Endodermal cell (in vitro differentiated cells): ENCODE data around the gene PTPRT. TPM values are rescaled to one million over a fixed set of nuclear protein-coding genes. Genes with fewer than 3 reads are reported as not detected.

ENCODE experiments used
- DNase-seq: peaks from one replicate; pipeline ENCODE4 v3.0.0-alpha.2; 2017
- H3K27ac ChIP-seq: 2 replicates; pipeline ENCODE4 v1.5.1; 2013; ENCODE audit warnings: mild to moderate bottlenecking, low read depth, low read length, moderate library complexity
- H3K27me3 ChIP-seq: 2 replicates; pipeline ENCODE4 v1.6.1; 2013; ENCODE audit warnings: mild to moderate bottlenecking, low read length, moderate library complexity; ENCODE audit not compliant: insufficient read depth, control insufficient read depth, poor library complexity, severe bottlenecking
- H3K36me3 ChIP-seq: 2 replicates; pipeline ENCODE4 v1.7.0; 2013; ENCODE audit warnings: mild to moderate bottlenecking, low read length, moderate library complexity; ENCODE audit not compliant: control insufficient read depth, insufficient read depth
- H3K4me1 ChIP-seq: one replicate; pipeline ENCODE4 v1.7.0; 2013; ENCODE audit warnings: low read length; ENCODE audit not compliant: control insufficient read depth, insufficient read depth
- H3K4me3 ChIP-seq: 2 replicates; pipeline ENCODE4 v1.5.1; 2013; ENCODE audit warnings: mild to moderate bottlenecking, low read length, moderate library complexity
- H3K9ac ChIP-seq: 2 replicates; pipeline ENCODE4 v1.6.1; 2013; ENCODE audit warnings: mild to moderate bottlenecking, low read length, moderate library complexity; ENCODE audit not compliant: poor library complexity, severe bottlenecking; ENCODE audit errors: extremely low read depth
- H3K9me3 ChIP-seq: 2 replicates; pipeline ENCODE4 v1.6.1; 2013; ENCODE audit warnings: mild to moderate bottlenecking, low read length, moderate library complexity; ENCODE audit not compliant: control insufficient read depth
- H3K27ac Mint-ChIP-seq: 2 replicates; pipeline ENCODE4 v1.8.0; 2020; ENCODE audit warnings: mixed read lengths
- H3K27me3 Mint-ChIP-seq: 2 replicates; pipeline ENCODE4 v1.8.0; 2021; ENCODE audit warnings: mild to moderate bottlenecking, mixed read lengths; ENCODE audit not compliant: insufficient read depth
- H3K36me3 Mint-ChIP-seq: 2 replicates; pipeline ENCODE4 v1.8.0; 2020; ENCODE audit warnings: low read depth, mixed read lengths
- H3K4me1 Mint-ChIP-seq: 2 replicates; pipeline ENCODE4 v1.8.0; 2020; ENCODE audit warnings: mixed read lengths
- H3K4me3 Mint-ChIP-seq: 2 replicates; pipeline ENCODE4 v1.8.0; 2020; ENCODE audit warnings: mild to moderate bottlenecking, moderate library complexity, mixed read lengths
- H3K9me3 Mint-ChIP-seq: 2 replicates; pipeline ENCODE4 v1.8.0; 2020; ENCODE audit warnings: mild to moderate bottlenecking, mixed read lengths
- WGBS, 2 experiments: methylation state at CpG; one replicate each; pipeline versions ENCODE4 v1.1.5 to v1.1.7; 2013; ENCODE audit warnings: missing lambda C conversion rate in 2 of 2, mixed read lengths in 1 of 2; ENCODE audit not compliant: insufficient coverage in 1 of 2, insufficient read length in 1 of 2; 5-methylcytosine and 5-hydroxymethylcytosine counted together
- total RNA-seq, 2 donors: library from RNA; stranded (reverse); fragmentation: NEBNext Ultra II Directional in 1 of 2; extraction: Animal tissue kit (Norgen Biotek cat#: 25700) in 1 of 2; gene quantifications; 2 replicates in 1 of 2; 3 replicates in 1 of 2; pipeline ENCODE4 v1.2.1, GENCODE V29; 2021
- TF ChIP-seq, protein P1 (sequence below): fragments of 200-600 bp; sonication (generic); conservative IDR thresholded peaks from 2 replicates; pipeline ENCODE4 v1.5.0; 2021; ENCODE audit warnings: antibody characterized with exemption, mild to moderate bottlenecking

The PTPRT gene
- total RNA-seq, 2 donors from 2014 or later, result 2.3 to 2.7 TPM

DNA sequence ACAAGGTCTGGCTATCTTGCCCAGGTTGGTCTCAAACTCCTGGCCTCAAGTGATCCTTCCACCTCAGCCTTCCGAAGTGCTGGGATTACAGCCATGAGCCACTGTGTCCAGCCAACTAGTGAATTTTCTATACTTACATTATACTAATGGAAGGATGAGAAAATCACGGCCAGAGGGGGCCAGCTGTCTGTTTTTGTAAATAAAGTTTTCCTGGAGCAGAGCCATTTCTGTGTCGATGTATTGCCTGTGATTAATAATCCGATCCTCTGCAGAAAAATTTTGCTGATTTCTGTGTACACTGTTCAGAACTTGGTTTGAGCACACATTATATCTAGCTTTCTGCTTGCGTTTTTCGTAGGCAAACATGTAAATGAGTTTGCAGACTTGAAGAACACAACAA is 28.8 kb downstream of the PTPRT start:
- 86 to 94% methylated on average over 5 to 6 of the region's 6 CpGs for WGBS, 2 experiments
- Histone ChIP-seq H3K9ac (no peak overlapping the region), H3K9me3 (no peaks in the 10 kb centered on the region), H3K36me3 (no peaks in the 10 kb centered on the region), H3K4me1 (no peaks in the 10 kb centered on the region), H3K4me3 (no peak overlapping the region), H3K27ac (no peak overlapping the region), H3K27me3 (no peaks in the 10 kb centered on the region)
- H3K9me3 Mint-ChIP-seq, result no peaks in the 10 kb centered on the region
- H3K36me3 Mint-ChIP-seq, result no peaks in the 10 kb centered on the region
- H3K27ac Mint-ChIP-seq, result no peak overlapping the region
- H3K4me3 Mint-ChIP-seq, result no peak overlapping the region
- no peak for DNase-seq
- peaks cover 11% of the 10 kb centered on the region for H3K27me3 Mint-ChIP-seq
- H3K4me1 Mint-ChIP-seq, result no peaks in the 10 kb centered on the region
- TF ChIP-seq, protein P1, sequence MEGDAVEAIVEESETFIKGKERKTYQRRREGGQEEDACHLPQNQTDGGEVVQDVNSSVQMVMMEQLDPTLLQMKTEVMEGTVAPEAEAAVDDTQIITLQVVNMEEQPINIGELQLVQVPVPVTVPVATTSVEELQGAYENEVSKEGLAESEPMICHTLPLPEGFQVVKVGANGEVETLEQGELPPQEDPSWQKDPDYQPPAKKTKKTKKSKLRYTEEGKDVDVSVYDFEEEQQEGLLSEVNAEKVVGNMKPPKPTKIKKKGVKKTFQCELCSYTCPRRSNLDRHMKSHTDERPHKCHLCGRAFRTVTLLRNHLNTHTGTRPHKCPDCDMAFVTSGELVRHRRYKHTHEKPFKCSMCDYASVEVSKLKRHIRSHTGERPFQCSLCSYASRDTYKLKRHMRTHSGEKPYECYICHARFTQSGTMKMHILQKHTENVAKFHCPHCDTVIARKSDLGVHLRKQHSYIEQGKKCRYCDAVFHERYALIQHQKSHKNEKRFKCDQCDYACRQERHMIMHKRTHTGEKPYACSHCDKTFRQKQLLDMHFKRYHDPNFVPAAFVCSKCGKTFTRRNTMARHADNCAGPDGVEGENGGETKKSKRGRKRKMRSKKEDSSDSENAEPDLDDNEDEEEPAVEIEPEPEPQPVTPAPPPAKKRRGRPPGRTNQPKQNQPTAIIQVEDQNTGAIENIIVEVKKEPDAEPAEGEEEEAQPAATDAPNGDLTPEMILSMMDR, result no peak

DNA sequence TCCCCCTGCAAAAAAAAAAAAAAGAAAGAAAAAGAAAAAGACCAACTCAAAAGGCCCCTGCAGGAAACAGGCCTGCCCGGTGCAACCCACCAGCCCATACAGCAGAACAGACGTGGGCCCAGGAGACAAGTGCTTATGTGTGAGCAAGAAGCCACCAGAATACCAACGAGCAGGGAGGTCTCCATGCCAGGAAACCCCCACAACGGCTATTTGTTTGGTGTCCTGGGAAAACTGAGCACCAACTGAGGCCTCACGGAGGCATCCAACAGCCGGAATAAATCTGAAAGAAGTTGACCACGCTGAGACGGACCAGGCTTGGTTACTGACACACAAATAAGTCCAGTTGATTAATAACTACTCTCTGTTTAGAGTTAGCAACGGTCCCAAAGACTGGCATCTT is 29.7 kb downstream of the PTPRT start:
- Histone ChIP-seq H3K27me3 (no peaks in the 10 kb centered on the region), H3K27ac (no peak overlapping the region), H3K9me3 (no peaks in the 10 kb centered on the region), H3K4me3 (no peak overlapping the region), H3K4me1 (no peaks in the 10 kb centered on the region), H3K9ac (no peak overlapping the region), H3K36me3 (no peaks in the 10 kb centered on the region)
- no peaks in the 10 kb centered on the region for H3K36me3 Mint-ChIP-seq
- H3K4me3 Mint-ChIP-seq, result no peak overlapping the region
- TF ChIP-seq, protein P1, result no peak
- WGBS, 2 experiments, result 86 to 87% methylated on average over 8 to 9 of the region's 9 CpGs
- H3K4me1 Mint-ChIP-seq, result no peaks in the 10 kb centered on the region
- peaks cover 11% of the 10 kb centered on the region for H3K27me3 Mint-ChIP-seq
- H3K27ac Mint-ChIP-seq, result no peak overlapping the region
- no peaks in the 10 kb centered on the region for H3K9me3 Mint-ChIP-seq
- DNase-seq, result no peak

DNA sequence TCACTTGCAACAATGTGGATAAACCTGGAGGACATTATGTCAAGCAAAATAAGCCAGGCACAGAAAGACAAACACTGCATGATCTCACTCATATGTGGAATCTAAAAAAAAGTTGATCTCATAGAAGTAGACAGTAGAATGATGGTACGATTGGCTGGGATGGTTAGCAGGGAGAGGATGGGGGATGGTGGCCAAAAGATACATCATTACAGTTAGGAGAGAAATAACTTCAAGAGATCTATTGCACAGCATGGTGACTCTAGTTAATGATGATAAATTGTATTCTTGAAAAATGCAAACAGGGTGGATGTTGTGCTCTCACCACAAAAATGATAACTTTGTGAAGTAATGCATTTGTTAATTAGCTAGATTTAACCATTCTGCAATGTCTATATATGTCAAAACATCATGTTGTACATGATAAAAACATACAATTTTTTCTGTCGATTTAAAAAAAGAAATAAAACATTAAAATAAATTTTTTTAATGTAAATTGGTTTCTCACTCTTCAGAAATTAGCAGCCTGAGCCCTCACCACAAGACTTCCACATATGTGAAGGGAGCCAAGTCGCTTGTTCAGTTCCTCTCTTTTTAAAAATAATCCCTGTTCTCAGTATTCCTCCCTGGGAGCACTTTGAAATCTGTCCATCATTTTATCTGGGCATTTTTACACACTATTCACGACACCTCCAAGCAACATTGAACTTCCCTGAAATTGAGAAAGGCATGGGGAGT is 34.2 kb downstream of the PTPRT start:
- H3K27me3 ChIP-seq, result peaks cover 17% of the 10 kb centered on the region
- Mint-ChIP-seq H3K27me3 (peaks cover 21% of the 10 kb centered on the region), H3K36me3 (no peaks in the 10 kb centered on the region), H3K27ac (no peak overlapping the region), H3K9me3 (no peaks in the 10 kb centered on the region), H3K4me3 (no peak overlapping the region), H3K4me1 (no peaks in the 10 kb centered on the region)
- no peak for DNase-seq
- no peak overlapping the region for H3K9ac ChIP-seq
- H3K4me3 ChIP-seq, result no peak overlapping the region
- H3K4me1 ChIP-seq, result no peaks in the 10 kb centered on the region
- H3K36me3 ChIP-seq, result no peaks in the 10 kb centered on the region
- H3K27ac ChIP-seq, result no peak overlapping the region
- TF ChIP-seq, protein P1, result no peak
- WGBS, 2 experiments, result 83% methylated on average over 3 of the region's 4 CpGs; no CpG with 5 or more reads in 1 of the 2 experiments
- H3K9me3 ChIP-seq, result no peaks in the 10 kb centered on the region
